H9 (cell line): ENCODE measurements around the gene TNFRSF1B. TPM values are rescaled to one million over a fixed set of nuclear protein-coding genes. Genes with fewer than 3 reads are reported as not detected.

ENCODE experiments used
- DNase-seq: peaks from one replicate; pipeline ENCODE4 v3.0.0-alpha.2; 2017
- H2AFZ ChIP-seq: one replicate; pipeline ENCODE4 v1.6.1; 2013; ENCODE audit warnings: mild to moderate bottlenecking, low read length, control low read depth, moderate library complexity
- H2AK5ac ChIP-seq: 2 replicates; pipeline ENCODE4 v1.6.1; 2013; ENCODE audit warnings: low read length, control low read depth, mixed read lengths; ENCODE audit not compliant: insufficient read length
- H2BK120ac ChIP-seq: one replicate; pipeline ENCODE4 v1.6.1; 2013; ENCODE audit warnings: low read depth, mild to moderate bottlenecking, low read length, control low read depth, inconsistent platforms; ENCODE audit not compliant: poor library complexity, severe bottlenecking
- H2BK12ac ChIP-seq: 2 replicates; pipeline ENCODE4 v1.6.1; 2013; ENCODE audit warnings: low read length, control low read depth, mixed read lengths, low read depth; ENCODE audit not compliant: insufficient read length
- H2BK15ac ChIP-seq: 2 replicates; pipeline ENCODE4 v1.6.1; 2013; ENCODE audit warnings: low read depth, low read length, control low read depth
- H2BK20ac ChIP-seq: one replicate; pipeline ENCODE4 v1.6.1; 2013; ENCODE audit warnings: low read depth, mild to moderate bottlenecking, low read length, control low read depth, inconsistent platforms; ENCODE audit not compliant: poor library complexity, severe bottlenecking
- H2BK5ac ChIP-seq: 2 replicates; pipeline ENCODE4 v1.6.1; 2013; ENCODE audit warnings: low read length, control low read depth, mixed read lengths; ENCODE audit not compliant: insufficient read length
- H3K14ac ChIP-seq: 2 replicates; pipeline ENCODE4 v1.6.1; 2013; ENCODE audit warnings: low read length, control low read depth; ENCODE audit not compliant: insufficient read depth
- H3K18ac ChIP-seq: 2 replicates; pipeline ENCODE4 v1.6.1; 2013; ENCODE audit warnings: low read depth, mild to moderate bottlenecking, mixed read lengths, low read length, control low read depth; ENCODE audit not compliant: insufficient read length
- H3K23ac ChIP-seq: 2 replicates; pipeline ENCODE4 v1.6.1; 2013; ENCODE audit warnings: low read length, control low read depth, mixed read lengths, low read depth; ENCODE audit not compliant: insufficient read length
- H3K23me2 ChIP-seq: 2 replicates; pipeline ENCODE4 v1.6.1; 2013; ENCODE audit warnings: low read depth, mild to moderate bottlenecking, mixed read lengths, low read length, control low read depth; ENCODE audit not compliant: insufficient read length, poor library complexity, severe bottlenecking
- H3K27ac ChIP-seq: 2 replicates; pipeline ENCODE4 v1.5.1; 2013; ENCODE audit warnings: low read length, control low read depth, mixed read lengths, low read depth; ENCODE audit not compliant: insufficient read length
- H3K27me3 ChIP-seq: 2 replicates; pipeline ENCODE4 v1.6.1; 2013; ENCODE audit warnings: low read length, control low read depth, inconsistent platforms; ENCODE audit not compliant: insufficient read depth
- H3K4ac ChIP-seq: 2 replicates; pipeline ENCODE4 v1.6.1; 2013; ENCODE audit warnings: low read depth, mild to moderate bottlenecking, control low read depth, inconsistent platforms, low read length, moderate library complexity
- H3K4me1 ChIP-seq: 2 replicates; pipeline ENCODE4 v1.6.1; 2013; ENCODE audit warnings: low read length, control low read depth, inconsistent platforms; ENCODE audit not compliant: insufficient read depth
- H3K4me2 ChIP-seq: 2 replicates; pipeline ENCODE4 v1.6.1; 2013; ENCODE audit warnings: low read length, control low read depth, mixed read lengths; ENCODE audit not compliant: insufficient read length, insufficient read depth
- H3K56ac ChIP-seq: 2 replicates; pipeline ENCODE4 v1.6.1; 2013; ENCODE audit warnings: low read depth, mild to moderate bottlenecking, mixed read lengths, low read length, control low read depth; ENCODE audit not compliant: insufficient read length
- H3K79me1 ChIP-seq: 2 replicates; pipeline ENCODE4 v1.6.1; 2013; ENCODE audit warnings: low read depth, mild to moderate bottlenecking, moderate library complexity, low read length, control low read depth, inconsistent platforms; ENCODE audit not compliant: insufficient read depth, poor library complexity, severe bottlenecking
- H3K79me2 ChIP-seq: 2 replicates; pipeline ENCODE4 v1.6.1; 2013; ENCODE audit warnings: low read length, control low read depth, inconsistent platforms; ENCODE audit not compliant: insufficient read depth
- H3K9ac ChIP-seq: 2 replicates; pipeline ENCODE4 v1.6.1; 2013; ENCODE audit warnings: low read length, control low read depth, mixed read lengths; ENCODE audit not compliant: insufficient read length; ENCODE audit errors: extremely low read depth
- H3K9me3 ChIP-seq: one replicate; pipeline ENCODE4 v1.6.1; 2013; ENCODE audit warnings: low read depth, low read length, inconsistent platforms; ENCODE audit not compliant: control insufficient read depth
- H3T11ph ChIP-seq: one replicate; pipeline ENCODE4 v1.6.1; 2013; ENCODE audit warnings: mild to moderate bottlenecking, low read length, control low read depth, inconsistent platforms
- H4K20me1 ChIP-seq: one replicate; pipeline ENCODE4 v1.6.1; 2013; ENCODE audit not compliant: control insufficient read depth, insufficient read length, insufficient read depth
- H4K5ac ChIP-seq: 2 replicates; pipeline ENCODE4 v1.6.1; 2013; ENCODE audit warnings: low read depth, mild to moderate bottlenecking, mixed read lengths, low read length, control low read depth; ENCODE audit not compliant: insufficient read length
- H4K8ac ChIP-seq: replicated peaks from 2 replicates; pipeline ENCODE4 v1.6.1; 2013; ENCODE audit warnings: low read length, control low read depth, mixed read lengths, low read depth; ENCODE audit not compliant: insufficient read length
- H4K91ac ChIP-seq: 2 replicates; pipeline ENCODE4 v1.6.1; 2013; ENCODE audit warnings: low read depth, mild to moderate bottlenecking, moderate library complexity, mixed read lengths, low read length, control low read depth; ENCODE audit not compliant: insufficient read length
- H3K27ac Mint-ChIP-seq, 3 experiments: 2 replicates in 2 of 3; 3 replicates in 1 of 3; pipeline ENCODE4 v1.8.0; 2020 to 2021; ENCODE audit warnings: mixed read lengths in 3 of 3, mild to moderate bottlenecking in 1 of 3, moderate library complexity in 1 of 3
- H3K27me3 Mint-ChIP-seq: 2 replicates; pipeline ENCODE4 v1.8.0; 2021; ENCODE audit warnings: low read depth, mild to moderate bottlenecking, moderate library complexity, mixed read lengths
- H3K36me3 Mint-ChIP-seq, 3 experiments: 2 replicates in 2 of 3; 3 replicates in 1 of 3; pipeline ENCODE4 v1.8.0; 2020 to 2021; ENCODE audit warnings: low read depth in 3 of 3, mixed read lengths in 3 of 3; ENCODE audit not compliant: insufficient read depth in 1 of 3
- H3K4me1 Mint-ChIP-seq, 2 experiments: 2 replicates each; pipeline ENCODE4 v1.8.0; 2020; ENCODE audit warnings: mixed read lengths in 2 of 2
- H3K4me3 Mint-ChIP-seq, 2 experiments: 2 replicates in 1 of 2; 3 replicates in 1 of 2; pipeline ENCODE4 v1.8.0; 2020 to 2021; ENCODE audit warnings: mild to moderate bottlenecking in 2 of 2, mixed read lengths in 2 of 2, moderate library complexity in 1 of 2
- H3K9me3 Mint-ChIP-seq, 2 experiments: 2 replicates in 1 of 2; 3 replicates in 1 of 2; pipeline ENCODE4 v1.8.0; 2020; ENCODE audit warnings: mild to moderate bottlenecking in 2 of 2, mixed read lengths in 2 of 2, moderate library complexity in 1 of 2
- WGBS: extraction: QIAGEN DNeasy Blood & Tissue Kit; methylation state at CpG from one replicate; pipeline ENCODE4 v1.1.7; 2013; ENCODE audit warnings: missing lambda C conversion rate, low lambda C conversion rate, mixed read lengths; ENCODE audit not compliant: insufficient read length; ENCODE audit errors: extremely low coverage; 5-methylcytosine and 5-hydroxymethylcytosine counted together
- total RNA-seq: library from RNA; stranded (reverse); gene quantifications from 2 replicates; pipeline ENCODE4 v1.2.1, GENCODE V29; 2021
- TF ChIP-seq, protein P1 (sequence below): fragments of 200-600 bp; sonication (generic); conservative IDR thresholded peaks from 3 replicates; pipeline ENCODE4 v1.8.0; 2021; ENCODE audit warnings: antibody characterized with exemption, mild to moderate bottlenecking

The TNFRSF1B gene
- total RNA-seq, 1 experiment from 2014 or later = 0.57 TPM

DNA sequence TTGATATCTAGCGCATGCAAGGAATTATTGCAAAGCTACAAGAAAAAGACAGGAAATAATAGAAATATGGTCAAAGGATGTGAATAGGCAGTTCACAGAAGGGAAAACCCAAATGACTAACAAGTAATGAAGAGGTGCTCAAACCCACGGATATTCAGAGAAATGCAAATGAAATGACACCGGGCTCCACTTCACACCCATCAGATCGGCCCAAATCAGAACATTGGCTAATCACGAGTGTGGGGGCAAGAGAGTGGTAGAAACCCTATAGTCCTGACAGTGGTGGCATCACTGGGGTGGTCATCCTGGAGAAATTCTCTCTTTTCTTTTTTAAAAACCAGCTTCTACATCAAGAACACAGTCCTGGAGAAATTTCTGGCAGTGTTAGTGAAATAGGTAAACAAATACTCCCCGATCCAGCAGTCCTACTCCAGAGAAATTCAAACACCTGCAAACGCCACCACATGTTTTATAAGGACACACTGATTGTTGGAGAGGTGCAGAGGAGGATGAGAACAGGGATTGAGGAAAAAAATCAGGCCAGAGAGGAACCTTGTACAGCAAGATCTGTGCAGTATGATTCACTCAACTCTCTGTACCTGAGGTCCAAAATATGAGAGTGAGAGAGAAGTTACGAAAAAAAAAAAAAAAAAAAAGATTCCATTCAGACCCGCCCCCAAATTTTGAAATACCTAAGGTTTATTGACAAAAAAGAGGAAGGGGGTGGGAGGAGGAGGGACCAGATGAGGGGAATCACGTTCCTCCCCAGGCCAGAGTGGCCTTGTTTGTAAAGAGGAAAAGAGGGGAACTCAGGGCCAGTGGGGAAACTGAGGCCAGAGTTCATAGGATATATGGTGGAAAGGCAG is 9.2 kb upstream of the TNFRSF1B start:
- H3K27me3 ChIP-seq = no peaks in the 10 kb centered on the region
- H3K27ac Mint-ChIP-seq = no peak overlapping the region
- H2BK12ac ChIP-seq = no peak overlapping the region
- no peak overlapping the region for H3K27ac ChIP-seq
- H3K9ac ChIP-seq = no peak overlapping the region
- H4K5ac ChIP-seq = no peak overlapping the region
- no peak for DNase-seq
- H4K91ac ChIP-seq = no peak overlapping the region
- H3K4me2 ChIP-seq = no peak overlapping the region
- no peak overlapping the region for H3K18ac ChIP-seq
- no peak overlapping the region for H3K23ac ChIP-seq
- H2BK20ac ChIP-seq = no peak overlapping the region
- H3K4me1 Mint-ChIP-seq = peaks cover 17 to 22% of the 10 kb centered on the region in 2 experiments
- H3K14ac ChIP-seq = no peak overlapping the region
- H3K79me2 ChIP-seq = no peaks in the 10 kb centered on the region
- no peak overlapping the region for H2BK120ac ChIP-seq
- no peaks in the 10 kb centered on the region for H3K9me3 Mint-ChIP-seq
- no peak overlapping the region for H2BK5ac ChIP-seq
- peaks cover 8% of the 10 kb centered on the region for H3K27me3 Mint-ChIP-seq
- H2AFZ ChIP-seq = no peak overlapping the region
- no peak overlapping the region for H2AK5ac ChIP-seq
- no peak overlapping the region for H3K4me3 Mint-ChIP-seq
- no peaks in the 10 kb centered on the region for H3K79me1 ChIP-seq
- no peaks in the 10 kb centered on the region for H3K9me3 ChIP-seq
- H4K20me1 ChIP-seq = no peaks in the 10 kb centered on the region
- no peak overlapping the region for H4K8ac ChIP-seq
- WGBS = no CpG with 5 or more reads among the region's 10 CpGs
- H3K4ac ChIP-seq = no peak overlapping the region
- H3K36me3 Mint-ChIP-seq = no peaks in the 10 kb centered on the region
- TF ChIP-seq, protein P1, sequence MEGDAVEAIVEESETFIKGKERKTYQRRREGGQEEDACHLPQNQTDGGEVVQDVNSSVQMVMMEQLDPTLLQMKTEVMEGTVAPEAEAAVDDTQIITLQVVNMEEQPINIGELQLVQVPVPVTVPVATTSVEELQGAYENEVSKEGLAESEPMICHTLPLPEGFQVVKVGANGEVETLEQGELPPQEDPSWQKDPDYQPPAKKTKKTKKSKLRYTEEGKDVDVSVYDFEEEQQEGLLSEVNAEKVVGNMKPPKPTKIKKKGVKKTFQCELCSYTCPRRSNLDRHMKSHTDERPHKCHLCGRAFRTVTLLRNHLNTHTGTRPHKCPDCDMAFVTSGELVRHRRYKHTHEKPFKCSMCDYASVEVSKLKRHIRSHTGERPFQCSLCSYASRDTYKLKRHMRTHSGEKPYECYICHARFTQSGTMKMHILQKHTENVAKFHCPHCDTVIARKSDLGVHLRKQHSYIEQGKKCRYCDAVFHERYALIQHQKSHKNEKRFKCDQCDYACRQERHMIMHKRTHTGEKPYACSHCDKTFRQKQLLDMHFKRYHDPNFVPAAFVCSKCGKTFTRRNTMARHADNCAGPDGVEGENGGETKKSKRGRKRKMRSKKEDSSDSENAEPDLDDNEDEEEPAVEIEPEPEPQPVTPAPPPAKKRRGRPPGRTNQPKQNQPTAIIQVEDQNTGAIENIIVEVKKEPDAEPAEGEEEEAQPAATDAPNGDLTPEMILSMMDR = no peak
- no peak overlapping the region for H2BK15ac ChIP-seq
- no peak overlapping the region for H3T11ph ChIP-seq
- no peaks in the 10 kb centered on the region for H3K23me2 ChIP-seq
- peaks cover 8% of the 10 kb centered on the region; the same call in 1 of the 2 replicates for H3K4me1 ChIP-seq
- no peak overlapping the region for H3K56ac ChIP-seq
